NK-92 (cell line): ENCODE measurements around the gene PRLR.
"Not testable (repeated sequence)": the region's sequence is repeated elsewhere in the genome, so short reads cannot be mapped to it uniquely, and the experiment has no call there.

Experiments
- DNase-seq: peaks from one replicate; lab custom pipeline; 2025; ENCODE audit not compliant: unreplicated experiment; lab: John Stamatoyannopoulos, UW

The PRLR gene

DNA sequence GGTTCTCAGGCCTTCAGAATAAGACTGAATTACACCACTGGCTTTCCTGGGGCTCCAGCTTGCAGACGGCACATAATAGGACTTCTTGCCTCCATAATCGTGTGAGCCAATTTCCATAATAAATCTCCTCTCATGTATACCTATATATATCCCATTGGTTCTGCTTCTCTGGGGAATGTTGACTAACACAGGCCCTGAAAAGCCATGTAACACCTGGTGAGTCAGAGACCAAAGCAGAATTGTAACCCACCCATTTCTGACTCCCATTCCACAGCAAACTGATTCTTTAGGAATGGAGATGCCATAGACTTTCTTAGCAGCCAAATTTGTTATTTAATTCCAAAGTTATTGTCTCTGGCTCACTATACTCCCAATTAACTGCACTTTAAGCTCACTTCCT, 97.1 kb downstream of the PRLR start:
- DNase-seq, result no peak

DNA sequence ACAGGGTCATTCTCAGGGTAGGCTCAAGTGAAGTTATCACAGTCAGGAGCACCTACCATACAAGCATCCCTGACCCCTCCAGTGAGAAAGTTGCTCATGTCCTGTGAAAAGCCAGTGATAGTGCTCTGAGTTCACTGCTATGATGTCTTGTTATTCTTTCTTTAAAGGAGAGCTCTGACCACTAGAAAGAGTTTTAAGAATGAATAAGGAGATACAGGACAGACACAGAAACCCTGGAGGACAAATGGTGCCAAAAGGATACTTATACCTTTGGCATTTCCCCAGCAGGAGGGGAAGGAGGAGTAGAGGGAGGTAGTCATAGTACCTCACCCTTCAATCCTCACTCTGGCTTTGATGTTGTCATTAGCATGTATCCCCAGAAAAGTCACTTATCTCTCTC, 98.6 kb downstream of the PRLR start:
- DNase-seq, result no peak

DNA sequence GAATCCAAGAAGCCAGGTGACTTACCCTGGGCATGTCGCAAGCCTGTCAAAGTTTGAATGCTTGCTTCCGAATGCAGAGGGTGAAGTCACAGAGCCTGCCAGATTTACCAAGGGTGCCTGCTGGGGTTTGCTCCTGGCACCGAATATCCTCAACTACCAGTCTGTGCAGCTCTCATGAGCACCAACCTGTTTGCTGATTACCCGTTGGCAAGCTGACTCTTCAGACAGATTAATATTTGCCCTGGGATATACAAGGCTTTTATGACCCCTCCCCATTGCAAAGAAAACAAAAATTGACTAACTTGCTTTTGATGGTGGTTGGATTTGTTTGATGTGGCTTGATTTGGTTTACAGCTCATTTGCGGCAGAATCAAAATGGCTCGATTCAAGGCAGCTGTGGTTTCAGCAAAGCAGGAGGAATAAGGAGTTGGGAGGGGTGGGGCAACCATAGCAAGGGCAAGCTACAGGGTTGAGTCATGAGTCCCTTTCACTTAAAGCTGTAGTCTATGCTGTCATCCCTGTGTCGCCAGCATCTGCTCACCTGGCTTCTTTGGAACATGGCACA, 100.3 kb downstream of the PRLR start:
- no peak for DNase-seq

DNA sequence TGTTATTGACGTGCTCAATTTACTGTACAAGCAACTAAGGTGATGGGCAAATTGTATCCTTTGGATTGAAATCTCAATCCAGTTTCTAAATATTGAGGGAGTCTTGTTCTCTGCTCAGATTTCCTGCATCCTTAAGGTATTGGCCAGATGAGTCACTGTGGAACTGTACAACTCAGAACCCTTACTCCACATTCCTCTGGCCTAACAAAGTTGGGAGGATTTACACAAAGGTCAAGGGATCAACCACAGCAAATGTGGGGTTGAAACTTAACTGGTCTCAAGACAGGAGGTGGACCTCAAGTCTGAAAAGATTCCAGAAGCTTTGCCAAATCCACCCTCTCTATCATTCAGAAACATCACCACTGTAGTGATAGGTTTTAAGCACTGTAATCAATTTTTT, 101.0 kb downstream of the PRLR start:
- DNase-seq, result no peak

DNA sequence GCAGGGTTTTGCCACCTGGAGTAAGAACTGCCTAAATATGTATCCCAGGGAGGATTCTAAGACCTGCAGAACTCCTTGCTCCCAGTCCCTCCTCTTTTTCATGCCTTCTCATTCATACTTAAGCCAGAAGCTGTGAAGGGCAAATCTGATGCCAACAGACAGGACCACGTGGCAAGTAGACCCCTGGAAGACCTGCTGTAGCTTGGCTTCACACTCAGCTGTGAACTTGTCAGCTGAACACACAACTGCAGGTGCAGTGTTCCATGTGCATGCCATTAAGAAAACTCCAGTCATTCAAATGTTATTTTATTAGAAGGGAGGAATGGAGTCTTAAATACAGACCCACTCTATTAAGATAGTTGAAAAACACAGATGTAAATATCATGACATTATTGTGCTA, 103.3 kb downstream of the PRLR start:
- no peak for DNase-seq

DNA sequence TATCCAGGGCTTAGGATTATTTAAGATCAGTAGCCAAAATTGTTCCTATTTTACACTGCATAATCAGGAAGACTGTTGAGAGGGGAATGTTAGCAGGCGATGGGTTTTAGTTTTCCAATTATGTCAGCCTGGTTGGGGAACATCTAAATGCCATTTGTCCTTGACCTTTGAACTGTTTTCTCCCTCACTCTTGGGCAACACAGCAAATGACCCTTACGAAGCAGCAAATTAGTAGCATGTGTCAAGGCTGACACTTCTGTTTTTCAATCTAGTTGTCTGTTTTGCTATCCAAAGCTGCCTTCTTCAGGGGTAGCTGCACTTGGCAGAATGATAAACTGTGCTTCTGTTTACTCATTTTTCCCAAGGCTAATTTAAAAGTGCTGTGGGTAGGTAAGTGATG, 104.5 kb downstream of the PRLR start:
- DNase-seq, result no peak

DNA sequence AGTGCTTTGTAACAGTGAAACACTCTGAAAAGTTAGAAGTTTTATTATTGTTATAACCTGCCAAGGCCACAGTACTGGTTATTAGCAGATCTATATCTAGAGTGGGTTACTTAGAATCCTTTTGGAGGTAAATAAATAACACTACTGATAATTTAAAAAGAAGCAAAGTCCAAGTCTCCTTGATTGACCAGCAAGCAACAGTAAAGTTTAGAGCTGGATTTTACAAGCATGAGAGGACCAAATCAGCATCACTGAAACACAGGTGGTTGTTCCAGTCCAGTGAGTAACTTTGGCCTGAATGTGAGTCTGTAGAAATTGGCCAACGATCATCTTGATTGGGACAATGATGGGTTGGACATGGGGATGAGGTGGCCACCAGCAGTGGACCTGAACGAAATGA, 105.4 kb downstream of the PRLR start:
- DNase-seq, result no peak

DNA sequence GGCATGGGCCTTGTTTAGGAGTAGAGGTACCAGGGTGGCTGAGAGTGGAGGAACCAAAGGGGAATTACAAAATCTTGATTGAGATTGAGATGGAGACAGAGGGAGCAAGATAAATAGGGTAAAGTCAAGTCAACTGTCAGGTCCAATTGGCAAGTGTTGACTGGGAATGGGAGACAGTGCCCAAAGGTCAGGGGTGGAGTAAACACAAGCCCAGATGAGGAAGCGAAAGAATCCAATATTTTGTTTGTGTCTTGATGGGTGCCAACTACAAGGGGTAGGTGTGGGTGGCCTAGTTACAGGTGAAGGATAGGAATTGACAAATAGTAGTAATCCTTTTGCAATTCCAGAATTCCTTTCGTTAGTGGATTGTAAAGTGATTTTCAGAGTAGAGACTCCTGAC, 107.5 kb downstream of the PRLR start:
- DNase-seq, result no peak

DNA sequence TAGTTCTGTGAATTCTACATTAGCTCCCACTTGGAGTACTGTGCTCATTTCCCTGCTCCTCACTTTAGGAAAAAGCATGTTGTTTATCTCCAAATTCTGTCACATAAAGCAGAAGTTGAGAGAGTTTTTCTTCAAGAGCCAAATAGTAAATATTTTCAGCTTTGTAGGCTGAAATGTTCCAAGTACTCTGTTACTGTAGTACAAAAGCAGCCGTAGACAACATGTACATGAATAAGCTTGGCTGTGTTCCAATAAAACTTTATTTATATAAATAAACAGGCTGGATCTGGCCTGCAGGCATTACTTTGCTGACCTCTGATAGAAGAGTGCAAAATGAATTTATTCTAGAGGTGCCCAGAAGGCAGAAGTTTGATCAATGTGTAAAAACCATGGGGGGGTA, 109.6 kb downstream of the PRLR start:
- no peak for DNase-seq

DNA sequence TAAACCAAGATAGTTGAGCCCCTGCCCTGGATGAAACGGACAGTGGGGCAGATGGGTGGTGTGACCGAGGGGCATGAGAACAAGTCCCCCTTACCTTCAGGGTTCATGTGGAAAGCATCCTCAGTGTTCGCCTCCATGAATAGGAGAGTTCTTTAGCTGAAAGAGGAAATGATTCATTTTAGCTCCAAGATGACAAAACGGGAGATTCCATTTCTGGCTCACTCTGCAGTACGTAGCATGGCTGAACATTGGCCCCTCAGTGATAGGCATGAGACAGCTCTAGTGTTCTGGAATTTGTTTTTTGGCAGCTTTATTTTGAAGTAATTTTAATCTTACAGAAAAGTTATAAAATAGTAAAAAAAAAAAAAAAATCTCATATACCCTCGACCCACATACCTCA, 112.3 kb downstream of the PRLR start:
- DNase-seq, result no peak

DNA sequence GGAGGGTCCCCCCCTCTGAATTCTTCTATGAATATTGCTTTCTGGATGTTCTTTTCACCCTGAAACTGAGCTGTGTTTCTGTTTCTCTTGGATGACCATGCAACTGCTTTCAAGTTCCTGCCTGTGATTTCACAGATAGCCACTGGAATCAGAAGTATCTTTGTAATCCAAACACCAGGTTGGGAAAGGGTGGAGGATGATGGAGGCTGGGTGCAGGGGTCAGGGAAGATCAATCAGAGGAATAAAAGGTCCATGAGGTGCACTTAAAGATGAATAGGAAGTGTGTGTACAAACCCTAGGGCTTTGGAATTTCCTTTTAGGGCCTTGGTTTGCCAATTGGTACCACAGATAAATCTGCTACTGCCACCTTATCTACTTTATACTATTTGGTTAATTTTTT, 114.4 kb downstream of the PRLR start:
- no peak for DNase-seq

DNA sequence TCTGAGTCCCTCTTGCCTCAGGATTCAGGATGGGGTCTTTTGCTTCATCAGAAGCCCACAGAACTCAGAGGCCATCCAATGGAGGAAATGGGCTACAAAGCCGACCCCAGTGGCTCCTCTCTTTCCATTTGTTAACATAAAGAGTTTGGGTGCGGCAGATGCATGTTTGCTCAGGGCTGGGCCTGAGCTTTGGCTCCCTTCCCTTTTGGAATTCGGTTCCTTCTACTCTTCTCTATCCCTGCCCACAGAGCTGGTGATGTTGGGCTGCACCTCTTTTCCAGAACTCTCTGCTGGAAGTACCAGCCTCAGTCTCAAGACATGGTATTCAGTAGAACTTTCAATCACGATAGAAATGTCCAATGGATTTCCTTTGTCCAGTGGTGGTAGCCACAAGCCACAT, 115.6 kb downstream of the PRLR start:
- no peak for DNase-seq

DNA sequence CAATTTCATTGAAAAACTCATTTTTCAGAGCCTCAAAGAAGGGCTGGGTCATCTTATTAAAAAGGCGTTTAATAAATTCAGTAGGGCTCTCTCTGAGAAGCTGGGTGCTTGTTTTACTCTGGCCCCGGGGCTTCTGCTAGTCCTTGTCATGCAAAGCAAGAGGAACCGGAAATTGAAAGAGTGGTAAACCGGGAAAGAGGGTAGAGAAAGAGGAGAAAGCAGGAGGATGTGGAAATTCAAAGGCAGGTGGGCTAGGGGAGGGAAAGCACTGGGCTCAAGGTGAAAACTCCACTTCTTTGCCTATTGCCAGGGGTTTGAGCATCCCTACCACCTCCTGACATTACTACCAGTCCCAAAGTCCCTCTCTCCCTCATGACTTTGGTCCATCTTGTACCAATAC, 118.0 kb downstream of the PRLR start:
- no peak for DNase-seq

DNA sequence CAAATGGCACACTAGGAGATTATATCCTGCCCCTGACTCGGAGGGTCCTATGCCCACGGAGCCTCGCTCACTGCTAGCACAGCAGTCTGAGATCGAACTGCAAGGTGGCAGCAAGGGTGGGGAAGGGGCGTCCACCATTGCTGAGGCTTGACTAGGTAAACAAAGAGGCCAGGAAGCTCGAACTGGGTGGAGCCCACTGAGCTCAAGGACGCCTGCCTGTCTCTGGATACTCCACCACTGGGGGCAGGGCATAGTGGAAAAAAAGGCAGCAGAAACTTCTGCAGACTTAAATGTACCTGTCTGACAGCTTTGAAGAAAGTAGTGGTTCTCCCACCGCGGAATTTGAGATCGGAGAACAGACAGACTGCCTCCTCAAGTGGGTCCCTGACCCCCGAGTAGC, 125.7 kb downstream of the PRLR start:
- not testable (repeated sequence) for DNase-seq

DNA sequence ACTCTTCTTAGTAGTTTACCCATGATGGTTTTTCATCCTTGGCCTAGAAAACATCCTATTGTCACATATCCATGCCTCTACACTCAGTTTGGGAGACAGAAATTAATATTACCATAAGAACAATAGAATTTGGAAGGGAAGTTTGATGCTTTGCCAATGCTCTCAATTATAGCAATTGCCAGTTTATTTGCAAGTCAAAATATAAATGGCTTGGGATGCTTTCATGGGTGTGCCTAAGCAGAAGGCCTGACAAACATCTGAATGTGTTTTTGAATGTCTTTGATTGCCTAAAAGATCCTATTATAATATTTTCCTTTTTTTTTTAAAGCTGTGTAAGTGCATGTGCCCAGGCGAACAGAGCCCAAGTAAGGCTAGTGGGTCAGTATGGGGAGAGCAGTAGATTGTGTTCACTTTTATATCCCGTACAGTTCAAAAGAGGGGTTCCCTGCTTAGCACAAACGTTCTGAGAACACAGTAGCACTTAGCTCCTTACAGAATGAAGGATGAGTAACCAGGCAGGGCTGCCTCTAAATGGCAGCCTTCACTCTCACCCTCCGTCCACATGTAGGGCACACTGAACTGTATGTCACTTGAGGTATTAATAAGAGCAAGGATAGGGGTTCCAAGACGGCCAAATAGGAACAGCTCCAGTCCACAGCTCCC, 126.5 kb downstream of the PRLR start:
- DNase-seq, result no peak

DNA sequence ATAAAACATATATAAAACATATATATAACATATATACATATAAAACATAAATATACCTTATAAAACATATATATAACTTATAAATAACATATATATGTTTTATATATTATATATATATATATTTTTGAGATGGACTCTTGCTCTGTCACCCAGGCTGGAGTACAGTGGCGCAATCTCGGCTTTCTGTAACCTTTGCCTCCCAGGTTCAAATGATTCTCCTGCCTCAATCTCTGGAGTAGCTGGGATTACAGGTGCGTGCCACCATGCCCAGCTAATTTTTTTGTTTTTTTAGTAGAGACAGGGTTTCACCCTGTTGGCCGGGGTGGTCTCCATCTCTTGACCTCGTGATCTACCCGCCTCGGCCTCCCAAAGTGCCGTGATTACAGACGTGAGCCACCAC, 128.6 kb downstream of the PRLR start:
- DNase-seq, result not testable (repeated sequence)

DNA sequence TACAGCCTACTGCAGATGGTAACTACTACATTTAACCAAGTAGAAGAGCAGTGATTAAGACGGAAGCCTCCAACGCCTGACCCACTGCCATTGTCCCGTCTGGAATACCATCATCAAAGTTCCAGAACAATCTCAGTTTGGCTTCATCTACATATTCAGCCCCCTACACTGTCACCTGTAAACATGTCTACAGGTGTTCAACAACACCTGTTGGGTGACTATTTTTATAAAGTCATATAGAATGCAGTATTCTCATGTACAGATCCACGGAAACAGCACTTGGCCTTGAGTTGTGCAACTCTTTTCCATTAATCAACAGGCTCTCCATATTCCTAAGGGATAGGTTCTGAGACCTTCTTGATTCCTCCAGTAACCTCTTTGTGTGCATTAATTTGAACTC, 129.3 kb downstream of the PRLR start:
- DNase-seq, result no peak

DNA sequence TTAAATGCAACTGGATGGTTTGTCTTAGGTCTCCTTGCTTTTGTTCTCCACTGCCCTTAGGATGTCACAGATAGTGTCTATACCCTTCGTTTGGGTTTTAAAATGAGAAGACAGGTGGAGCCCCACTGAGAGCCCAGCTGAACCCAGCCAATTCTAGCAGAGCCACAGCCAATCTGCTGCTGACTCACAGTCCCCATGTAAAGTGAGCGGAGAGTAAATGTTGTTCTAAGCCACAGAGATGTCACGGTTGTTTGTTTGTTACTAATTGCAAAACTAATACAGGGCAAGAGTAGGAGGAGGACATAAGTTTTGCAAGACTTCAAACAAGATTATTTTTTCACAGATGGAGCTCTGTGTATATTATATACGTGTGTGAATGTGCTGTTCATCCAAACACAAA, 132.1 kb downstream of the PRLR start:
- no peak for DNase-seq

DNA sequence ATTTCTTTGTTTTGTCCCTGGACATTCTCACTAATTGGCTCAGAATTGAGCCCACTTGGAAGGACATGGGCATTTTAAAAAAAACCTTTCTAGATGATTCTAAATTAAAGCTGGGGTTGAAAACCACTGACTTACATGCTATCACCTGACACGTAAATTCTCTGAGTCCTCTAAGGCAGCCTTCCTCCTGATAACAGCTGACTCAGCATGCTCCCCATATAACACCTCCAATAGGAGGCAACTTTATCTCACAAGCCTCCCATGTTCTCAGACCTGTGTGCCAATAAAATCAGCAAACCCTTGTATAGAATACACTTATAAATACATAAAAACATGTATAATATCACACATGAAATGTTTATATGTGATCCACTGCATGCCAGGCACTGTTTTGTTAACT, 133.4 kb downstream of the PRLR start:
- no peak for DNase-seq

DNA sequence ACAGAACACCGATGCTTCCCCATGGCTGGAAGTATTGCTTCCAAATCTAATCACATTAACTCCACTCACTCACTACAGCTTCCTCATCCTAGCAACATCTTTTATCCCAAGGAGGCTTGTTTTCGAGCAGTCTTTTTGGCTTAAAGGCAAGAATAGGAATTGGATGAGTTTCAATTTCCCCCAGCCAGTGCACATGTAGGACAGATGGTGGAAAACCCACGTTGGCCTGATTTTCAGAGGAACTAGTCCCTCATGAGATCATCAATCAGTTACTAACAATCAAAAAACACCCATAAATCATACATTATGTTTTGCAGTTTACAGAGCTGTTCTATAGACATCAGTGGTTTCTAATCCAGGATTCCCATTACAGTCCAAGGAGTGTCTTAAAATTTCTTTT, 134.1 kb downstream of the PRLR start:
- no peak for DNase-seq

DNA sequence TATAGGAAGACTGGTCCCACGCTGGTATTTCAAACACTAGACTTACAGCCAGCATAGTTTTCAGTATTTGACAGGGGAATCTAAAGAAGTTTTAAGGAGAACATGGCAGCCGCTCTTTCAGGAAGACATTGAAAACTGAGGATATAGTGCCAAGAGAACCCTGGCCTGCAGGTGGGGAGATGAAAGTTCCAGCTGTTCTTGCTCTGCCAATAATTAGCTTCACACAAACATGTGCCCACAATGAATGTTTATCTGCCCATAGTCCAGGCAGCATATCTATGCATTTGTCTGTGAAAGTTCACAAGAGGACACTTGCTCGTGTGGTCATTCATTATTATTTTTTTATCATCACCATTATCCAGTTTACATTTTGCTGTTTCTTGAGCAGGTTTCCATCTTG, 134.9 kb downstream of the PRLR start:
- DNase-seq, result no peak

DNA sequence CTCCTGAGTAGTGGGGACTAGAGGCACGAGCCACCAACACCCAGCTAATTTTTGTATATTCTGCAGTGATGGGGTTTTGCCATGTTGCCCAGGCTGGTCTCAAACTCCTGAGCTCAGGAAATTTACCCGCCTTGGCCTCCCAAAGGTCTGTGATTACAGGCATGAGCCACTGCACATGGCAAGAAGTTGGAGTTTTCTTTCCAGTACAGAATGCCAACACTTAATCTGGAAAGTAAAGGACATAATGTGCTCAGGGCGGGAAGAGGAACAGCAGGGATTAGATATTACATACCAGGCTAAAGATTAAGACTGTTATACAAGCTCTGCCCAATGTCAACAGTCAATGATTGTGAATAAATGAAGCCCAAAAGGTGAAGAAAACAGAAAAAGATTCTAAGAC, 135.3 kb downstream of the PRLR start:
- no peak for DNase-seq

DNA sequence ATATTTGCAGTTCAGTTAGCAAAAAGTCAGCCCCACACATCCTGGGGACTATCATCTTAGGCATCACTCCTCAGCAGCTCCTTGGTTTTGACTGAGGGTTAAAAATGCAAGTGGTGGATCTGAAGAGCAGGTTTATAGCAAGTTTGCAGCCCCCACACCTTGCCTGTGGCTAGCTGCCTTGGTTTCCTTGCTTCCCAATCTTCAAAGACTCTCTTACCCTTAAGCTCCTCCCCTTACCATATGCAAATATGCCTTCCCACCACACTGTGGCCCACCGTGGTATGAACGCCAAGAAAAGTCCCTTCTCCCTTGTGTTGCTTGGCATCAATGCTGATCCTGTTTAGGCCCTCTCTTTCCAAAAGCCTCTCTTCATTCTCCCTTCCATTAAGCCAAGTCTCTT, 137.6 kb downstream of the PRLR start:
- no peak for DNase-seq
